ENCODE data around the gene LSP1. TPM values are rescaled to one million over a fixed set of nuclear protein-coding genes. Genes with fewer than 3 reads are reported as not detected.

Gene LSP1
- total and polyA plus RNA-seq, 2 of the 13 experiments (the other 11 are each of a cell fraction or from before 2014, with no cell fraction given), result 0.59 to 1.00 TPM

- no peak for TF ChIP-seq TRIM22 (IDR thresholded peaks at IDR 0.05)
- TF ChIP-seq CTCF (CRISPR knock-in tag; IDR thresholded peaks at IDR 0.05), result peak; percentile 98
- TF ChIP-seq ZNF800 (CRISPR knock-in tag; IDR thresholded peaks at IDR 0.05), result peak; percentile 79; the same call in 1 of the 2 replicates
- no peak for TF ChIP-seq ZNF329 (CRISPR knock-in tag; IDR thresholded peaks at IDR 0.05; ENCODE audit: low read depth)
- TF ChIP-seq PHF21A (CRISPR knock-in tag; IDR thresholded peaks at IDR 0.05), result peak; percentile 60; the same call in 1 of the 2 replicates
- no peak for TF ChIP-seq ZSCAN5A (CRISPR knock-in tag; IDR thresholded peaks at IDR 0.05; ENCODE audit: borderline replicate concordance)
- no peak; the same call in 1 of the 2 replicates for TF ChIP-seq ZFP41 (CRISPR knock-in tag; IDR thresholded peaks at IDR 0.05; ENCODE audit: borderline replicate concordance)
- no peak for TF ChIP-seq SNAPC2 (CRISPR knock-in tag; IDR thresholded peaks at IDR 0.05)
- no peak for TF ChIP-seq NFE2 (CRISPR knock-in tag; IDR thresholded peaks at IDR 0.05)
- no peak for TF ChIP-seq PAX8 (CRISPR knock-in tag; IDR thresholded peaks at IDR 0.05; ENCODE audit: borderline replicate concordance)
- TF ChIP-seq ZNF512 (CRISPR knock-in tag; IDR thresholded peaks at IDR 0.05), result no peak
- TF ChIP-seq KLF12 (CRISPR knock-in tag; IDR thresholded peaks at IDR 0.05; ENCODE audit: borderline replicate concordance), result peak; percentile 78; the same call in 1 of the 2 replicates
- TF ChIP-seq SMYD3 (CRISPR knock-in tag; IDR thresholded peaks at IDR 0.05), result no peak
- TF ChIP-seq SP4 (CRISPR knock-in tag; IDR thresholded peaks at IDR 0.05), result no peak
- TF ChIP-seq PAXIP1 (CRISPR knock-in tag; conservative IDR thresholded peaks at IDR 0.05), result peak; percentile 34; the same call in 1 of the 2 replicates
- peak; percentile 72; the same call in 1 of the 2 replicates for TF ChIP-seq ZNF556 (CRISPR knock-in tag; IDR thresholded peaks at IDR 0.05; ENCODE audit: borderline replicate concordance)
Measured at GRCh38 chr11:1825039-1825740, 27.7 kb upstream of the LSP1 start (continued).

Measured in HepG2 (cell line).